Type B pancreatic cell (in vitro differentiated cells): Measurements from ENCODE around the gene PSMB11. TPM values are rescaled to one million over a fixed set of nuclear protein-coding genes. Genes with fewer than 3 reads are reported as not detected.

Experiments
- DNase-seq: peaks from one replicate; pipeline ENCODE4 v3.0.0; 2021; ENCODE audit warnings: mixed read lengths; ENCODE audit not compliant: unreplicated experiment; ENCODE audit errors: extremely low spot score
- H3K27ac Mint-ChIP-seq: 2 replicates; pipeline ENCODE4 v1.8.0; 2021; ENCODE audit warnings: mild to moderate bottlenecking, mixed read lengths
- H3K27me3 Mint-ChIP-seq: 2 replicates; pipeline ENCODE4 v1.8.0; 2021; ENCODE audit warnings: mixed read lengths
- H3K36me3 Mint-ChIP-seq: 2 replicates; pipeline ENCODE4 v1.8.0; 2021; ENCODE audit warnings: mixed read lengths
- H3K4me1 Mint-ChIP-seq: one replicate; pipeline ENCODE4 v1.8.0; 2021; ENCODE audit warnings: mixed read lengths; ENCODE audit not compliant: unreplicated experiment
- H3K4me3 Mint-ChIP-seq: 2 replicates; pipeline ENCODE4 v1.8.0; 2021; ENCODE audit warnings: mild to moderate bottlenecking, mixed read lengths
- H3K9me3 Mint-ChIP-seq: 2 replicates; pipeline ENCODE4 v1.8.0; 2021; ENCODE audit warnings: mixed read lengths
- total RNA-seq: library from RNA; stranded (reverse); gene quantifications from 2 replicates; pipeline ENCODE4 v1.2.1, GENCODE V29; 2021; ENCODE audit warnings: low replicate concordance
- TF ChIP-seq, protein P1 (sequence below): fragments of 200-600 bp; sonication (generic); conservative IDR thresholded peaks from 2 replicates; pipeline ENCODE4 v1.5.0; 2021; ENCODE audit warnings: antibody characterized with exemption, mild to moderate bottlenecking

The PSMB11 gene
- total RNA-seq, 1 donor from 2014 or later = not detected

DNA sequence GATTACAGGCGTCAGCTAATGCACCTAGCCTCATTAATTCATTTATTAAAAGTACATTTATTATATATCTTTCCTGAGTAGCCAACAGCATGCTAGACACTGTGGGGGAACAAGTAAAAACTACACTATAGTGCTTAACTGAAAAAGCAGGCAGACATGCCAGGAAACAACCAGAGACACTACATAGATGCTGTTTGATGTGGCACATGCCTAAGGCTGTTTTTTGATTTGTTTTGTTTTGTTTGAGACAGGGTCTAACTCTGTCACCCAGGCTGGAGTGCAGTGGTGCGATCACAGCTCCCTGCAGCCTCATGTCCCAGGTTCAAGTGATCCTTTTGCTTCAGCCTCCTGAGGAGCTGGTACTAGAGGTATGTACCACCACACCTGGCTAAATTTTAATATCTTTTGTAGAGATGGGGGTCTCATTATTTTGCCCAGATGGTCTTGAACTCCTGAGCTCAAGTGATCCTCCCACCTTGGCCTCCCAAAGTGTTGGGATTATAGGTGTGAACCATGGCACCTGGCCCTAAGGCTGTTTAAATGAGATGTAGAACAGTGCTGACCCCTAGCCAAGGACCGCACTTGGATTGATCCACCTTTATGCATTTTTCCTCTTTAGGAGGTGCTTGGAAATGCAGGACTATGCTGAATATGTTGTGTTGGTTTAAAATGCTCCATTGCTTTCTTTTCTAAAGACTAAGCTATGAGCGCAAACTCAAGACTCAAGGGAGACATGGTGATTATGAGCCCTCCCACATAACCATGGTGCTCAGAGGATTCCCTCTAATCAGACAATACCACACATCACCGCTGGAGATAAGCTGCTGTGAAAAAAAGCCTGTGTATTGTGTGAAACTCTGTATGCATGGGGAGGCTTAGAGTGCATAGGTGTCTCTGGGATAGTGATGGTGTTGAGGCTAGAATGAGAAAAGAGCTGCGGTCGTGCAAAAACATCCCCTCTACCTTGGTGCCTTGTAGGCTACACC is 21.6 kb upstream of the PSMB11 start:
- H3K27ac Mint-ChIP-seq = no peak overlapping the region
- H3K9me3 Mint-ChIP-seq = no peaks in the 10 kb centered on the region
- TF ChIP-seq, protein P1, sequence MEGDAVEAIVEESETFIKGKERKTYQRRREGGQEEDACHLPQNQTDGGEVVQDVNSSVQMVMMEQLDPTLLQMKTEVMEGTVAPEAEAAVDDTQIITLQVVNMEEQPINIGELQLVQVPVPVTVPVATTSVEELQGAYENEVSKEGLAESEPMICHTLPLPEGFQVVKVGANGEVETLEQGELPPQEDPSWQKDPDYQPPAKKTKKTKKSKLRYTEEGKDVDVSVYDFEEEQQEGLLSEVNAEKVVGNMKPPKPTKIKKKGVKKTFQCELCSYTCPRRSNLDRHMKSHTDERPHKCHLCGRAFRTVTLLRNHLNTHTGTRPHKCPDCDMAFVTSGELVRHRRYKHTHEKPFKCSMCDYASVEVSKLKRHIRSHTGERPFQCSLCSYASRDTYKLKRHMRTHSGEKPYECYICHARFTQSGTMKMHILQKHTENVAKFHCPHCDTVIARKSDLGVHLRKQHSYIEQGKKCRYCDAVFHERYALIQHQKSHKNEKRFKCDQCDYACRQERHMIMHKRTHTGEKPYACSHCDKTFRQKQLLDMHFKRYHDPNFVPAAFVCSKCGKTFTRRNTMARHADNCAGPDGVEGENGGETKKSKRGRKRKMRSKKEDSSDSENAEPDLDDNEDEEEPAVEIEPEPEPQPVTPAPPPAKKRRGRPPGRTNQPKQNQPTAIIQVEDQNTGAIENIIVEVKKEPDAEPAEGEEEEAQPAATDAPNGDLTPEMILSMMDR = no peak
- DNase-seq = no peak
- H3K4me1 Mint-ChIP-seq = peaks cover 48% of the 10 kb centered on the region
- H3K36me3 Mint-ChIP-seq = peaks cover 10% of the 10 kb centered on the region
- H3K27me3 Mint-ChIP-seq = peaks cover 4% of the 10 kb centered on the region
- H3K4me3 Mint-ChIP-seq = no peak overlapping the region

DNA sequence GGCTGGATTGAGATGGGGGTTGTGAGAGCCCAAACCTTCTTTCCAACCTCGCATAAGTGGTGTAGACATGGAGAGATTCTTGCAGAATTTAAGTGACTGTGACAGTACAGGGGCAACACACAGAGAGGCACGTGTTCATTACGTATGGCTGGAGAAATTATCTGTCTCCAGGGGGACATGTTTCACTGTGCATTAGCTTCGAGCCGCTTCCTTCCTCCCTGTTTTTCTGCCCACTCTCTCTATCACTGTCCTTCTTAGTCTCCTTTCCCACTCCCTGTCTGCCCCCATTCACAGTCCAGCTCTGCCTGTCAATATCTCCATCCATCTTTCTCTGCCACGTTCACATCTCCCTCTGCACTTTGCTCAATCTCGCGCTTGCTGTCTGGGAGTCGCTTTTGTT is 20.6 kb upstream of the PSMB11 start:
- no peaks in the 10 kb centered on the region for H3K27me3 Mint-ChIP-seq
- H3K4me1 Mint-ChIP-seq = peaks cover 47% of the 10 kb centered on the region
- peaks cover 19% of the 10 kb centered on the region for H3K36me3 Mint-ChIP-seq
- no peak overlapping the region for H3K27ac Mint-ChIP-seq
- TF ChIP-seq, protein P1 = no peak
- no peak overlapping the region for H3K4me3 Mint-ChIP-seq
- no peaks in the 10 kb centered on the region for H3K9me3 Mint-ChIP-seq
- no peak for DNase-seq

DNA sequence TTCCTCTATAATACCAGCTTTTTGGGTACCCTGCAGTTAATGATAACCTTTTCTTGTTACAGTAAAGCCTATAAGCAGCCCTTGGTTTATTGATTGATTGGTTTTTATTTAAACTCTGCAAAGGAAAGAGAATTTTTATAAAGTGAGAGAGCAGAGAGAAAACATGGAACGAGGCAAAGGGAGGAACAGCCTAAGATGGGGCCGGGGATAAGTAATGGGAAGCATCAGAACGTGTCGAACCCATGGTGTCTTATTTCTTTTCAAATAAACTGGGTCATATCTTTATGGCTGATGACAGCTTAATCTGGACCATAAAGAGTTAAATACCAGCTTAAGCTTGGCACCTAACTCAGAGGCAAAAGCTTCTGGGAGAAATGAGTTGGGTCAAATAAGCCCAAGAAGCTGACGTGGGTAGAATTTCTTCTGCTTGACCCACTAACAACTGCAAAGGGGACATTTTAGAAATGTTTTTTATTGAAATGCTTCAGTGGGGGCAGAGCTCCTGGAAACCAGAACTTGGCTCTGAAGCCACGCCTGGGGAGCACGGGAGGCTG is 20.0 kb upstream of the PSMB11 start:
- peaks cover 19% of the 10 kb centered on the region for H3K36me3 Mint-ChIP-seq
- H3K4me1 Mint-ChIP-seq = peaks cover 47% of the 10 kb centered on the region
- H3K27me3 Mint-ChIP-seq = no peaks in the 10 kb centered on the region
- TF ChIP-seq, protein P1 = no peak
- H3K4me3 Mint-ChIP-seq = no peak overlapping the region
- H3K27ac Mint-ChIP-seq = no peak overlapping the region
- H3K9me3 Mint-ChIP-seq = no peaks in the 10 kb centered on the region
- DNase-seq = no peak

DNA sequence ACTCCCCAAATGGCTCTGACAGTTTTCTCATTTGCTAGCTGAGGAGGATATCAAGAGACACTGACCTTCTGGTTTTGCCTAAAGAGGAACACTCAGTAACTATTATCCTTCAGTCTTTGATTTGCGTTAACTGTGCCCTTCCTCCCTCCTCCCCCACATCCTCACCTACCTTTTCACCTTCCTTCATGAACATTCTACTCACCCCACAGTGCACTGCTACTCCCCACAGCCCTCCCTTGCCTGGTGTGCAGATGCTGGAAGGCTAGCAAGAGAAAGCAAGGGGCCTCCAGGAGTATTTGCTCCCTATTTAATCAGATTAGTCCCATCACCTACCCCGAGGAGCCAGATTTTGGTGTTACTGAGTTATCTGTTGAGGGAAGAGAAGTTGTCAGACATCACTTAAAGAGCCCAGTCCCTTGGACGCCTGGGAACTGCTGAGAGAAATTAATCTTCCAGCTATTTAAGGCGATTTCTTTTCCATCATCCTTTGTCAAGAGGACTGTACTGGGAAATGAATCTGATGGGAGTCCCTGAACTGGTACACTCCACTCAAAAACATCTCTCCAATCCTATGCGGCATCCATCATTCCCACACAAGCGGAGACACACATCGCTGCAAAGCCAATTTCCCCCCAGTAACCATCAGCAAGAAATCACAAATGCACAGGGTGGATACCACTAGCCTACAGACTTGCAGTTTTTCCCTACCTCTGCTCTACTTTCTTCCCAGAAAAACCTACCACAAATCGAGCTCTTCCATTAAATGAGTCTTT is 18.8 kb upstream of the PSMB11 start:
- TF ChIP-seq, protein P1 = no peak
- no peaks in the 10 kb centered on the region for H3K9me3 Mint-ChIP-seq
- peaks cover 24% of the 10 kb centered on the region for H3K36me3 Mint-ChIP-seq
- DNase-seq = no peak
- no peaks in the 10 kb centered on the region for H3K27me3 Mint-ChIP-seq
- no peak overlapping the region for H3K27ac Mint-ChIP-seq
- H3K4me3 Mint-ChIP-seq = no peak overlapping the region
- peaks cover 50% of the 10 kb centered on the region for H3K4me1 Mint-ChIP-seq

DNA sequence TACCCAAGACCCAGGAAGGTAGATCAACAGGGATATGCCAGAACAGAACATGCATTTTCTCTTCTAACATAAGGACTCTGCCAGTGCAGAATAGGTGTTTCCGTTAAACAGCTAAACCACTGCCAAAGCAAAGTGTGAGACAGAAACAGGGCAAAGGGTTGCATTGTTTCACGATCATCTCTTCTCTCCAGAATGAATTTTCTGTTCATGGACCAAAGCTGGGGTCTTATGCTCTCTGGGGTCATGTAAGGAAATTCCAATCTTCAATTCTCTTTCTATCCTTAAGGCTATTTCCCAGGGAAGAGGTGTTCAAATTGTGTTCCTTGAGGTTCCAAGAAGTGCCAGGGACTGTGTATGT is 18.2 kb upstream of the PSMB11 start:
- no peak for DNase-seq
- peaks cover 26% of the 10 kb centered on the region for H3K36me3 Mint-ChIP-seq
- H3K9me3 Mint-ChIP-seq = no peaks in the 10 kb centered on the region
- no peaks in the 10 kb centered on the region for H3K27me3 Mint-ChIP-seq
- H3K4me3 Mint-ChIP-seq = no peak overlapping the region
- H3K4me1 Mint-ChIP-seq = peaks cover 50% of the 10 kb centered on the region
- TF ChIP-seq, protein P1 = no peak
- no peak overlapping the region for H3K27ac Mint-ChIP-seq
